H1 (cell line): ENCODE measurements around the gene FOXN3. TPM values are rescaled to one million over a fixed set of nuclear protein-coding genes. Genes with fewer than 3 reads are reported as not detected.

ENCODE experiments used
- CTCF ChIA-PET: fragments of 300-600 bp; sonication (Branson Sonifier 250); formaldehyde crosslinking; loops from one replicate; lab custom pipeline; 2021; ENCODE audit not compliant: partially characterized antibody; lab: Charles Lee
- POLR2A ChIA-PET: fragments of 300-600 bp; sonication (Branson Sonifier 250); formaldehyde crosslinking; loops from one replicate; lab custom pipeline; 2021; ENCODE audit warnings: inconsistent platforms; ENCODE audit not compliant: partially characterized antibody; lab: Charles Lee
- DNase-seq, 2 experiments: peaks; one replicate each; pipeline versions ENCODE4 v3.0.0 to v3.0.0-alpha.2; 2010 to 2022; ENCODE audit warnings: low spot score in 2 of 2, low read depth in 1 of 2, mixed read lengths in 1 of 2
- FAIRE-seq: peaks from 2 replicates; lab custom pipeline; 2011; peaks lifted over from hg19 to GRCh38; lab: Jason Lieb, UNC
- H2AFZ ChIP-seq: 2 replicates; pipeline ENCODE4 v1.8.1; 2012; ENCODE audit warnings: low read length, inconsistent platforms
- H2AK5ac ChIP-seq: 2 replicates; pipeline ENCODE4 v1.6.1; 2013; ENCODE audit warnings: low read depth, low read length
- H2BK120ac ChIP-seq: replicated peaks from 2 replicates; pipeline ENCODE3; 2013; ENCODE audit warnings: low read depth, low read length, inconsistent platforms
- H2BK12ac ChIP-seq: 2 replicates; pipeline ENCODE4 v1.6.1; 2013; ENCODE audit warnings: low read depth, low read length
- H2BK15ac ChIP-seq: 2 replicates; pipeline ENCODE4 v1.6.1; 2013; ENCODE audit warnings: low read length
- H2BK20ac ChIP-seq: 2 replicates; pipeline ENCODE4 v1.6.1; 2013; ENCODE audit warnings: low read length
- H2BK5ac ChIP-seq: 2 replicates; pipeline ENCODE4 v1.6.1; 2013; ENCODE audit warnings: low read depth, low read length
- H3K14ac ChIP-seq: 2 replicates; pipeline ENCODE4 v1.6.1; 2013; ENCODE audit warnings: inconsistent platforms; ENCODE audit not compliant: insufficient read length
- H3K18ac ChIP-seq: 2 replicates; pipeline ENCODE4 v1.6.1; 2013; ENCODE audit warnings: low read length; ENCODE audit errors: extremely low read depth
- H3K23ac ChIP-seq: 2 replicates; pipeline ENCODE4 v1.6.1; 2013; ENCODE audit warnings: inconsistent platforms; ENCODE audit not compliant: insufficient read length
- H3K23me2 ChIP-seq: 2 replicates; pipeline ENCODE4 v1.6.1; 2013; ENCODE audit warnings: low read depth, low read length
- H3K27ac ChIP-seq: 2 replicates; pipeline ENCODE4 v1.6.1; 2011; ENCODE audit warnings: low read depth, low read length, inconsistent platforms
- H3K27me3 ChIP-seq, 4 experiments: replicated peaks in 1 of 4; 1 replicate in 1 of 4; 2 replicates in 3 of 4; pipeline versions ENCODE4 v1.6.1 to v1.8.1; 2011 to 2013; ENCODE audit warnings: low read length in 3 of 4, mild to moderate bottlenecking in 3 of 4, inconsistent platforms in 2 of 4, mixed read lengths in 2 of 4, moderate library complexity in 1 of 4; ENCODE audit not compliant: control insufficient read depth in 3 of 4, insufficient read depth in 3 of 4; ENCODE audit errors: extremely low read depth in 1 of 4
- H3K36me3 ChIP-seq, 4 experiments: 2 replicates each; pipeline versions ENCODE4 v1.6.1 to v1.8.1; 2011 to 2013; ENCODE audit warnings: mild to moderate bottlenecking in 4 of 4, low read length in 3 of 4, moderate library complexity in 2 of 4, control low read depth in 1 of 4, inconsistent platforms in 1 of 4; ENCODE audit not compliant: insufficient read depth in 4 of 4, control insufficient read depth in 2 of 4
- H3K4ac ChIP-seq: replicated peaks from 2 replicates; pipeline ENCODE3; 2013; ENCODE audit warnings: low read length, low read depth, mixed read lengths, inconsistent platforms; ENCODE audit not compliant: insufficient read length
- H3K4me1 ChIP-seq, 4 experiments: replicated peaks in 1 of 4; 1 replicate in 1 of 4; 2 replicates in 3 of 4; pipeline versions ENCODE4 v1.6.1 to v1.8.1; 2011 to 2013; ENCODE audit warnings: low read length in 3 of 4, inconsistent platforms in 2 of 4, mixed read lengths in 1 of 4; ENCODE audit not compliant: insufficient read depth in 4 of 4, control insufficient read depth in 3 of 4
- H3K4me2 ChIP-seq, 2 experiments: 2 replicates each; pipeline versions ENCODE4 v1.6.1 to v1.8.1; 2011 to 2013; ENCODE audit warnings: low read depth in 2 of 2, low read length in 2 of 2, control low read depth in 1 of 2, inconsistent platforms in 1 of 2, mild to moderate bottlenecking in 1 of 2; ENCODE audit not compliant: insufficient read depth in 1 of 2
- H3K4me3 ChIP-seq, 4 experiments: fragments of 200-600, 300-600 bp in 1 of 4; sonication (generic), shearing (Covaris generic), sonication (Bioruptor Twin) in 1 of 4; 2 replicates each; pipeline versions ENCODE4 v1.5.1 to v1.8.1; 2011 to 2016; ENCODE audit warnings: low read length in 4 of 4, low read depth in 3 of 4, control low read depth in 2 of 4, inconsistent platforms in 2 of 4, mild to moderate bottlenecking in 2 of 4, mixed read lengths in 1 of 4, moderate library complexity in 1 of 4; ENCODE audit not compliant: insufficient read depth in 2 of 4; ENCODE audit errors: extremely low read depth in 1 of 4
- H3K56ac ChIP-seq: replicated peaks from 2 replicates; pipeline ENCODE3; 2013; ENCODE audit warnings: low read depth, mild to moderate bottlenecking, mixed read lengths, low read length, inconsistent platforms; ENCODE audit not compliant: insufficient read length
- H3K79me1 ChIP-seq: 2 replicates; pipeline ENCODE4 v1.6.1; 2013; ENCODE audit warnings: low read depth, low read length, control low read depth
- H3K79me2 ChIP-seq, 2 experiments: 2 replicates each; pipeline versions ENCODE4 v1.6.1 to v1.8.1; 2012 to 2013; ENCODE audit warnings: low read length in 2 of 2, mild to moderate bottlenecking in 2 of 2, inconsistent platforms in 1 of 2; ENCODE audit not compliant: insufficient read depth in 2 of 2, control insufficient read depth in 1 of 2
- H3K9ac ChIP-seq, 4 experiments: replicated peaks in 1 of 4; 1 replicate in 1 of 4; 2 replicates in 3 of 4; pipeline versions ENCODE4 v1.6.1 to v1.8.1; 2011 to 2013; ENCODE audit warnings: low read depth in 3 of 4, low read length in 3 of 4, control low read depth in 2 of 4, mild to moderate bottlenecking in 2 of 4, moderate library complexity in 2 of 4, inconsistent platforms in 1 of 4; ENCODE audit errors: extremely low read depth in 1 of 4
- H3K9me3 ChIP-seq, 2 experiments: 2 replicates each; pipeline versions ENCODE4 v1.6.1 to v1.8.1; 2012 to 2013; ENCODE audit warnings: mild to moderate bottlenecking in 2 of 2, moderate library complexity in 2 of 2, control low read depth in 1 of 2, inconsistent platforms in 1 of 2, low read depth in 1 of 2, low read length in 1 of 2, mixed read lengths in 1 of 2; ENCODE audit not compliant: insufficient read depth in 2 of 2
- H4K20me1 ChIP-seq, 2 experiments: replicated peaks in 1 of 2; 2 replicates each; pipeline versions ENCODE3 to v1.8.1; 2011 to 2013; ENCODE audit warnings: inconsistent platforms in 2 of 2, low read length in 2 of 2, mild to moderate bottlenecking in 1 of 2; ENCODE audit not compliant: insufficient read depth in 2 of 2, control insufficient read depth in 1 of 2
- H4K5ac ChIP-seq: 2 replicates; pipeline ENCODE4 v1.6.1; 2013; ENCODE audit warnings: low read length, low read depth, mixed read lengths, inconsistent platforms; ENCODE audit not compliant: insufficient read length
- H4K8ac ChIP-seq: 2 replicates; pipeline ENCODE4 v1.8.0; 2013; ENCODE audit warnings: mild to moderate bottlenecking, moderate library complexity, low read length, inconsistent platforms; ENCODE audit not compliant: insufficient read depth; ENCODE audit errors: extremely low read depth
- H4K91ac ChIP-seq: replicated peaks from 2 replicates; pipeline ENCODE3; 2013; ENCODE audit warnings: low read length, mixed read lengths, inconsistent platforms; ENCODE audit not compliant: insufficient read length
- BRCA1 ChIP-seq: IDR thresholded peaks from 2 replicates; pipeline ENCODE4 v1.6.1; 2012; ENCODE audit warnings: low read depth, low read length, improper control_type of control experiment
- CBX8 ChIP-seq: fragments of 300-800, 300-1000 bp; sonication (generic); IDR thresholded peaks from 2 replicates; pipeline ENCODE4 v1.7.1; 2016; ENCODE audit warnings: low read depth, low read length, borderline replicate concordance
- CTCF ChIP-seq, 3 experiments: IDR thresholded peaks; 1 replicate in 2 of 3; 2 replicates in 1 of 3; pipeline versions ENCODE4 v1.5.1 to v1.6.1; 2011; ENCODE audit warnings: low read length in 3 of 3, mild to moderate bottlenecking in 3 of 3, inconsistent platforms in 2 of 3, low read depth in 1 of 3, moderate library complexity in 1 of 3; ENCODE audit not compliant: insufficient read depth in 1 of 3; ENCODE audit errors: control extremely low read depth in 1 of 3
- HDAC6 ChIP-seq: IDR thresholded peaks from one replicate; pipeline ENCODE4 v1.7.1; 2012; ENCODE audit warnings: low read depth, mild to moderate bottlenecking, inconsistent platforms, low read length, moderate library complexity
- KDM4A ChIP-seq: IDR thresholded peaks from one replicate; pipeline ENCODE4 v1.7.1; 2012; ENCODE audit warnings: low read depth, mild to moderate bottlenecking, moderate library complexity, low read length, inconsistent platforms; ENCODE audit not compliant: severe bottlenecking
- KDM5A ChIP-seq: fragments of 200-600 bp; IDR thresholded peaks from 2 replicates; pipeline ENCODE4 v1.7.1; 2012; ENCODE audit warnings: mild to moderate bottlenecking, low read length, inconsistent platforms, mixed read lengths
- MAFK ChIP-seq: IDR thresholded peaks from 2 replicates; pipeline ENCODE4 v1.6.1; 2012; ENCODE audit warnings: low read depth, mild to moderate bottlenecking, improper control_type of control experiment, low read length
- RXRA ChIP-seq: IDR thresholded peaks from 2 replicates; pipeline ENCODE4 v1.6.1; 2011; ENCODE audit warnings: low read depth, mild to moderate bottlenecking, low read length, moderate library complexity; ENCODE audit not compliant: insufficient read depth
- SP1 ChIP-seq: IDR thresholded peaks from 2 replicates; pipeline ENCODE4 v1.6.1; 2011; ENCODE audit warnings: low read depth, low read length
- SP2 ChIP-seq: IDR thresholded peaks from 2 replicates; pipeline ENCODE4 v1.6.1; 2012; ENCODE audit warnings: mild to moderate bottlenecking, low read length, inconsistent platforms
- SP4 ChIP-seq: IDR thresholded peaks from 2 replicates; pipeline ENCODE4 v1.6.1; 2012; ENCODE audit warnings: low read length, inconsistent platforms
- WGBS, 2 experiments: shearing (Covaris generic) in 1 of 2; methylation state at CpG; one replicate each; pipeline versions ENCODE4 v1.1.6 to v1.1.7; 2013 to 2015; ENCODE audit warnings: low lambda C conversion rate in 2 of 2, mixed read lengths in 2 of 2, inconsistent platforms in 1 of 2, low coverage in 1 of 2, missing lambda C conversion rate in 1 of 2; ENCODE audit not compliant: insufficient replicate concordance in 2 of 2, insufficient coverage in 1 of 2, insufficient read length in 1 of 2; ENCODE audit errors: extremely low coverage in 1 of 2, missing lambda C conversion rate in 1 of 2; 5-methylcytosine and 5-hydroxymethylcytosine counted together
- polyA plus RNA-seq, 7 experiments: library from polyadenylated mRNA; depleted of rRNA in 3 of 7; stranded (reverse) in 5 of 7; unstranded in 2 of 7; fragments of >200 nt in 5 of 7; fragments of 200-250 nt in 2 of 7; gene quantifications; 1 replicate in 5 of 7; 2 replicates in 1 of 7; 4 replicates in 1 of 7; pipeline versions ENCODE4 v1.2.1 to v1.2.3, GENCODE V29; 2011 to 2013; ENCODE audit warnings: missing spikeins in 2 of 7, mixed read lengths in 2 of 7
- total RNA-seq: library from RNA; stranded (reverse); fragmentation: NEBNext Ultra II Directional; extraction: Animal tissue kit (Norgen Biotek cat#: 25700); gene quantifications from 2 replicates; pipeline ENCODE4 v1.2.1, GENCODE V29; 2021

The FOXN3 gene
- total and polyA plus RNA-seq, 2 of the 8 experiments (the other 6 are each of a cell fraction or from before 2014, with no cell fraction given) = 52.6 to 178 TPM

- Histone ChIP-seq H3K56ac (no peak overlapping the region), H2AFZ (no peak overlapping the region), H3K9me3 (no peaks in the 10 kb centered on the region), H2BK120ac (no peak overlapping the region), H4K20me1 (peaks cover 2 to 5% of the 10 kb centered on the region in 2 experiments), H3K4me2 (no peak overlapping the region), H4K5ac (no peak overlapping the region), H4K91ac (no peak overlapping the region), H3K27me3 (no peaks in the 10 kb centered on the region), H3K36me3 (peaks cover 0 to 26% (median 11%) of the 10 kb centered on the region in 4 experiments; a peak in 7 of 8 replicates), H3K4me3 (no peak overlapping the region), H4K8ac (no peak overlapping the region), H3K18ac (no peak overlapping the region), H2BK12ac (no peak overlapping the region), H2BK5ac (no peak overlapping the region), H2BK20ac (no peak overlapping the region), H3K23ac (no peak overlapping the region), H3K79me2 (peaks cover 7 to 89% of the 10 kb centered on the region in 2 experiments; a peak in 3 of 4 replicates), H3K14ac (no peak overlapping the region), H3K9ac (no peak overlapping the region), H3K4ac (no peak overlapping the region), H3K23me2 (peaks cover 2% of the 10 kb centered on the region; the same call in 1 of the 2 replicates), H2BK15ac (no peak overlapping the region), H3K27ac (no peak overlapping the region; the same call in 1 of the 2 replicates), H2AK5ac (no peak overlapping the region), H3K4me1 (peaks cover 0 to 4% (median 1%) of the 10 kb centered on the region in 4 experiments; a peak in 4 of 7 replicates), H3K79me1 (peaks cover 12% of the 10 kb centered on the region)
- FAIRE-seq = peak; percentile 19
- ChIA-PET CTCF (interaction anchor here (1.0 kb wide), 1 partner anchor 12 kb away, joined by 3 read pairs; no protein-coding TSS in a partner anchor), POLR2A (no interaction called here)
- WGBS, 2 experiments = 83% methylated on average over 5 of the region's 5 CpGs; no CpG with 5 or more reads in 1 of the 2 experiments
- DNase-seq = no peak
- no peak for TF ChIP-seq SP1
- no peak for TF ChIP-seq CTCF (IDR thresholded peaks at IDR 0.05; ENCODE audit: control extremely low read depth in 1 of 3, insufficient read depth in 1 of 3, low read depth in 1 of 3, low read length in 3 of 3)
- TF ChIP-seq RXRA = no peak
- no peak for TF ChIP-seq SP4
- TF ChIP-seq KDM4A = no peak
- no peak for TF ChIP-seq SP2
- TF ChIP-seq BRCA1 = no peak
- TF ChIP-seq MAFK = no peak
- no peak for TF ChIP-seq KDM5A
- no peak for TF ChIP-seq CBX8
- no peak for TF ChIP-seq HDAC6
Measured at GRCh38 chr14:89327771-89328212, 89.2 kb downstream of the FOXN3 start.
